ENCODE data around the gene LRP1B.

- TF ChIP-seq CTCF (IDR thresholded peaks at IDR 0.05): no peak
- no peak for TF ChIP-seq POLR2AphosphoS5 (IDR thresholded peaks at IDR 0.05)
- TF ChIP-seq POLR2A (IDR thresholded peaks at IDR 0.05; ENCODE audit: low read depth): no peak
- no peak for TF ChIP-seq EP300 (IDR thresholded peaks at IDR 0.05)
These were observed 1395.8 kb downstream of the LRP1B start for GRCh38 chr2:140734992-140735391.

Data from esophagus muscularis mucosa (tissue), 4 donors.